Measurements from ENCODE around the gene NUB1.

Gene NUB1

GRCh38 chr7:151386301-151387160 lies 44.9 kb downstream of the NUB1 start:
- H3K9ac ChIP-seq (ENCODE audit: low read length) = no peak overlapping the region
- no peak overlapping the region for H2BK15ac ChIP-seq (replicated peaks; ENCODE audit: low read depth)
- H3K4me1 ChIP-seq (ENCODE audit: control insufficient read depth, low read depth, low read length) = no peaks in the 10 kb centered on the region
- H3K23ac ChIP-seq (ENCODE audit: low read length) = no peak overlapping the region
- H3K36me3 ChIP-seq (ENCODE audit: control insufficient read depth, insufficient read depth, low read length) = no peaks in the 10 kb centered on the region
- no peak overlapping the region for H3K18ac ChIP-seq (ENCODE audit: low read length)
- no peak overlapping the region for H2BK120ac ChIP-seq (ENCODE audit: low read depth, low read length)
- no peak overlapping the region for H4K5ac ChIP-seq (ENCODE audit: low read length)
- no peaks in the 10 kb centered on the region for H3K79me1 ChIP-seq (ENCODE audit: low read length)
- no CpG with 5 or more reads among the region's 16 CpGs for WGBS (ENCODE audit: extremely low coverage, insufficient coverage, low lambda C conversion rate)
- DNase-seq = no peak
- H3K56ac ChIP-seq (ENCODE audit: low read length) = no peak overlapping the region
- no peak overlapping the region for H3K27ac ChIP-seq (ENCODE audit: low read depth, low read length)
- no peak overlapping the region for H3K4me3 ChIP-seq (ENCODE audit: low read length)
- no peak overlapping the region for H4K8ac ChIP-seq (ENCODE audit: low read depth, low read length)
- peaks cover 11% of the 10 kb centered on the region for H3K27me3 ChIP-seq (ENCODE audit: insufficient read depth, low read length, poor library complexity)
- no peak overlapping the region for H3K4me2 ChIP-seq (ENCODE audit: low read length)
- no peak overlapping the region for H2AK5ac ChIP-seq (ENCODE audit: low read length)
- no peak overlapping the region for H3K4ac ChIP-seq (ENCODE audit: low read depth, low read length)
- H2BK5ac ChIP-seq (ENCODE audit: low read length) = no peak overlapping the region
- H3K79me2 ChIP-seq (ENCODE audit: control insufficient read depth, insufficient read depth, low read length) = no peaks in the 10 kb centered on the region

- WGBS (ENCODE audit: extremely low coverage, insufficient coverage, low lambda C conversion rate) = no CpG with 5 or more reads among the region's 24 CpGs
- Histone ChIP-seq H2BK5ac (ENCODE audit: low read length) (no peak overlapping the region), H2AK5ac (ENCODE audit: low read length) (no peak overlapping the region)
Observed at GRCh38 chr7:151387161-151388006, 45.8 kb downstream of the NUB1 start.

GRCh38 chr7:151388007-151388297 lies 46.3 kb downstream of the NUB1 start:
- H2BK120ac ChIP-seq (ENCODE audit: low read depth, low read length) = no peak overlapping the region
- H2AK5ac ChIP-seq (ENCODE audit: low read length) = no peak overlapping the region
- H3K18ac ChIP-seq (ENCODE audit: low read length) = no peak overlapping the region
- no peak overlapping the region for H3K23ac ChIP-seq (ENCODE audit: low read length)
- H3K56ac ChIP-seq (ENCODE audit: low read length) = no peak overlapping the region
- H3K4me3 ChIP-seq (ENCODE audit: low read length) = no peak overlapping the region
- H4K8ac ChIP-seq (ENCODE audit: low read depth, low read length) = no peak overlapping the region
- no peak for DNase-seq
- no peaks in the 10 kb centered on the region for H3K79me2 ChIP-seq (ENCODE audit: control insufficient read depth, insufficient read depth, low read length)
- H3K79me1 ChIP-seq (ENCODE audit: low read length) = no peaks in the 10 kb centered on the region
- WGBS (ENCODE audit: extremely low coverage, insufficient coverage, low lambda C conversion rate) = no CpG with 5 or more reads among the region's 8 CpGs
- H3K9ac ChIP-seq (ENCODE audit: low read length) = no peak overlapping the region
- no peak overlapping the region for H2BK15ac ChIP-seq (replicated peaks; ENCODE audit: low read depth)
- H3K27ac ChIP-seq (ENCODE audit: low read depth, low read length) = no peak overlapping the region
- no peaks in the 10 kb centered on the region for H3K4me1 ChIP-seq (ENCODE audit: control insufficient read depth, low read depth, low read length)
- H4K5ac ChIP-seq (ENCODE audit: low read length) = no peak overlapping the region
- H3K4me2 ChIP-seq (ENCODE audit: low read length) = no peak overlapping the region
- H3K36me3 ChIP-seq (ENCODE audit: control insufficient read depth, insufficient read depth, low read length) = no peaks in the 10 kb centered on the region
- no peak overlapping the region for H2BK5ac ChIP-seq (ENCODE audit: low read length)
- no peaks in the 10 kb centered on the region for H3K27me3 ChIP-seq (ENCODE audit: insufficient read depth, low read length, poor library complexity)
- no peak overlapping the region for H3K4ac ChIP-seq (ENCODE audit: low read depth, low read length)

More at GRCh38 chr7:151387161-151388006, 45.8 kb downstream of the NUB1 start:
- no peaks in the 10 kb centered on the region for H3K4me1 ChIP-seq (ENCODE audit: control insufficient read depth, low read depth, low read length)
- H3K79me1 ChIP-seq (ENCODE audit: low read length) = no peaks in the 10 kb centered on the region
- no peak overlapping the region for H4K5ac ChIP-seq (ENCODE audit: low read length)
- no peak overlapping the region for H2BK15ac ChIP-seq (replicated peaks; ENCODE audit: low read depth)
- no peaks in the 10 kb centered on the region for H3K36me3 ChIP-seq (ENCODE audit: control insufficient read depth, insufficient read depth, low read length)
- H3K23ac ChIP-seq (ENCODE audit: low read length) = no peak overlapping the region
- no peak overlapping the region for H3K4me3 ChIP-seq (ENCODE audit: low read length)
- H3K4ac ChIP-seq (ENCODE audit: low read depth, low read length) = no peak overlapping the region
- H3K79me2 ChIP-seq (ENCODE audit: control insufficient read depth, insufficient read depth, low read length) = no peaks in the 10 kb centered on the region
- H3K18ac ChIP-seq (ENCODE audit: low read length) = no peak overlapping the region
- H3K9ac ChIP-seq (ENCODE audit: low read length) = no peak overlapping the region
- H2BK120ac ChIP-seq (ENCODE audit: low read depth, low read length) = no peak overlapping the region
- H3K27ac ChIP-seq (ENCODE audit: low read depth, low read length) = no peak overlapping the region
- H3K27me3 ChIP-seq (ENCODE audit: insufficient read depth, low read length, poor library complexity) = peaks cover 4% of the 10 kb centered on the region
- H3K4me2 ChIP-seq (ENCODE audit: low read length) = no peak overlapping the region
- no peak overlapping the region for H3K56ac ChIP-seq (ENCODE audit: low read length)
- H4K8ac ChIP-seq (ENCODE audit: low read depth, low read length) = no peak overlapping the region
- DNase-seq = no peak

- no CpG with 5 or more reads among the region's 10 CpGs for WGBS (ENCODE audit: extremely low coverage, insufficient coverage, low lambda C conversion rate)
- Histone ChIP-seq H3K18ac (ENCODE audit: low read length) (no peak overlapping the region), H3K27me3 (ENCODE audit: insufficient read depth, low read length, poor library complexity) (no peaks in the 10 kb centered on the region), H3K36me3 (ENCODE audit: control insufficient read depth, insufficient read depth, low read length) (no peaks in the 10 kb centered on the region), H3K23ac (ENCODE audit: low read length) (no peak overlapping the region), H3K4ac (ENCODE audit: low read depth, low read length) (no peak overlapping the region), H3K4me2 (ENCODE audit: low read length) (no peak overlapping the region), H3K79me2 (ENCODE audit: control insufficient read depth, insufficient read depth, low read length) (no peaks in the 10 kb centered on the region), H3K4me1 (ENCODE audit: control insufficient read depth, low read depth, low read length) (no peaks in the 10 kb centered on the region), H2BK15ac (replicated peaks; ENCODE audit: low read depth) (no peak overlapping the region), H4K5ac (ENCODE audit: low read length) (no peak overlapping the region), H4K8ac (ENCODE audit: low read depth, low read length) (no peak overlapping the region), H2BK120ac (ENCODE audit: low read depth, low read length) (no peak overlapping the region), H2AK5ac (ENCODE audit: low read length) (no peak overlapping the region), H3K79me1 (ENCODE audit: low read length) (no peaks in the 10 kb centered on the region), H3K4me3 (ENCODE audit: low read length) (no peak overlapping the region), H2BK5ac (ENCODE audit: low read length) (no peak overlapping the region), H3K9ac (ENCODE audit: low read length) (no peak overlapping the region), H3K27ac (ENCODE audit: low read depth, low read length) (no peak overlapping the region), H3K56ac (ENCODE audit: low read length) (no peak overlapping the region)
- no peak for DNase-seq
Observed at GRCh38 chr7:151388430-151388829, 46.8 kb downstream of the NUB1 start.

DNA sequence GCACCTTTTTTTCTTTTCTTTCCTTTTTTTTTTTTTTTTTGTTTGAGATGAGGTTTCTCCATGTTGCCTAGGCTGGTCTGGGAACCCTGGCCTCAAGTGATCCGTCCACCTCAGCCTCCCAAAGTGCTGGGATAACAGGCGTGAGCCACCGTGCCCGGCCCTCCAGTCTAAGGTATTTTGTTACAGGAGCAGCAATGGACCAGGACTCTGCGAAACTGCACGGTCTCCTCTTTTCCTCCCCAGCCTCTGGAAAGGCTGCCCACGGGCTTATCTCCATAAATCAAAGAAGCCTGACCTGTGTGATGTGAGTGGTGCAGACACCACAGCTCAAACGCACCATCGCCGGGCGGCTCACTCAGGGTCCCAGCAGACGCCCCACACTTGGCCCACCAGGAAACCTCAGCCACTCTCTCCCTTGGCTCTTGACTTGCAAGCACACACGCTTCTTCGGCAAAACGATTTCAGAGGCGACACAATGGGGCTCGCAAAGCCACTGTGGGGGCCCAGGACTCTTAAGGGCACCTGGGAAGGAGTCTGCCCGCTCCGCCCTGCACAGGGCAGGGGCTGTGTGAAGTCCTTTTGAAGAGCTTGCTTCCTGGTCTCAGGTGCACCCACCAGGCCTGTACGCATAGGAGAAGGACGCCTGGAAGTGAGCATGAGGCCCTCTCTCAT lies 47.6 kb downstream of the NUB1 start:
- no peak for DNase-seq
- Histone ChIP-seq H3K4ac (ENCODE audit: low read depth, low read length) (no peak overlapping the region), H3K4me2 (ENCODE audit: low read length) (no peak overlapping the region), H2AK5ac (ENCODE audit: low read length) (no peak overlapping the region), H3K27ac (ENCODE audit: low read depth, low read length) (no peak overlapping the region), H3K56ac (ENCODE audit: low read length) (no peak overlapping the region), H3K9ac (ENCODE audit: low read length) (no peak overlapping the region), H3K79me1 (ENCODE audit: low read length) (no peaks in the 10 kb centered on the region), H4K5ac (ENCODE audit: low read length) (no peak overlapping the region), H4K8ac (ENCODE audit: low read depth, low read length) (no peak overlapping the region), H3K18ac (ENCODE audit: low read length) (no peak overlapping the region), H2BK5ac (ENCODE audit: low read length) (no peak overlapping the region), H3K36me3 (ENCODE audit: control insufficient read depth, insufficient read depth, low read length) (no peaks in the 10 kb centered on the region), H3K23ac (ENCODE audit: low read length) (no peak overlapping the region), H3K4me3 (ENCODE audit: low read length) (no peak overlapping the region), H2BK120ac (ENCODE audit: low read depth, low read length) (no peak overlapping the region), H2BK15ac (replicated peaks; ENCODE audit: low read depth) (no peak overlapping the region), H3K79me2 (ENCODE audit: control insufficient read depth, insufficient read depth, low read length) (no peaks in the 10 kb centered on the region), H3K4me1 (ENCODE audit: control insufficient read depth, low read depth, low read length) (no peaks in the 10 kb centered on the region), H3K27me3 (ENCODE audit: insufficient read depth, low read length, poor library complexity) (no peaks in the 10 kb centered on the region)
- WGBS (ENCODE audit: extremely low coverage, insufficient coverage, low lambda C conversion rate) = no CpG with 5 or more reads among the region's 21 CpGs

Measured in mesendoderm (in vitro differentiated cells).